RWPE1 (cell line): Measurements from ENCODE around the gene ROR2.

Experiments used
- CTCF ChIA-PET: fragments of 350-600 bp; sonication (Branson Sonifier 250); formaldehyde crosslinking; extraction: SDS; loops from one replicate; lab custom pipeline; 2021; lab: Yijun Ruan, JAX
- POLR2A ChIA-PET: fragments of 400-600 bp; formaldehyde crosslinking; extraction: SDS; loops from one replicate; lab custom pipeline; 2020; ENCODE audit warnings: antibody characterized with exemption; ENCODE audit not compliant: low non-redundant PET; lab: Yijun Ruan, JAX
- DNase-seq: peaks from one replicate; pipeline ENCODE4 v3.0.0; 2012; ENCODE audit warnings: low spot score
- H3K27ac ChIP-seq: fragments of 450-650 bp; 2 replicates; pipeline ENCODE4 v1.5.1; 2017
- TF ChIP-seq, protein P1 (sequence below): fragments of 450-650 bp; conservative IDR thresholded peaks from 2 replicates; pipeline ENCODE4 v1.5.1; 2017; ENCODE audit warnings: low read depth, mild to moderate bottlenecking

ROR2 gene

DNA sequence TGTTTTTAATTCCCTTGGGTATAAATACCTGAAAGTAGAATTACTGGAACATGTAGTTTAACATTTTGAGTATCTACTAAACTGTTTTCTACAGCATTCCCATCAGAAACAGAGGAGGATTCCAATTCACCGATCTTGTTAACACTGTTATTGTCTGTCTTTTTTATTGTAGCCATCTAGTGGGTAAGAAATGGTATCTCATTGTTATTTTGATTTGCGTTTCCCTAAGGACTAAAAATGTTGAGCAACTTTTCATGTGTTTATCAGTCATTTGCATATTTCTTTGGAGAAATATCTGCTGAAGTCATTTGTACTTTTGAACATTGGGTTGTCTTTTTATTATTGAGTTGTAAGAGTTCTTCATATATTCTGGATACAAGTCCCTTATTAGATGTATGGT lies 391.1 kb downstream of the ROR2 start:
- DNase-seq, result no peak
- POLR2A ChIA-PET, result no interaction called here
- no peak overlapping the region for H3K27ac ChIP-seq
- TF ChIP-seq, protein P1, sequence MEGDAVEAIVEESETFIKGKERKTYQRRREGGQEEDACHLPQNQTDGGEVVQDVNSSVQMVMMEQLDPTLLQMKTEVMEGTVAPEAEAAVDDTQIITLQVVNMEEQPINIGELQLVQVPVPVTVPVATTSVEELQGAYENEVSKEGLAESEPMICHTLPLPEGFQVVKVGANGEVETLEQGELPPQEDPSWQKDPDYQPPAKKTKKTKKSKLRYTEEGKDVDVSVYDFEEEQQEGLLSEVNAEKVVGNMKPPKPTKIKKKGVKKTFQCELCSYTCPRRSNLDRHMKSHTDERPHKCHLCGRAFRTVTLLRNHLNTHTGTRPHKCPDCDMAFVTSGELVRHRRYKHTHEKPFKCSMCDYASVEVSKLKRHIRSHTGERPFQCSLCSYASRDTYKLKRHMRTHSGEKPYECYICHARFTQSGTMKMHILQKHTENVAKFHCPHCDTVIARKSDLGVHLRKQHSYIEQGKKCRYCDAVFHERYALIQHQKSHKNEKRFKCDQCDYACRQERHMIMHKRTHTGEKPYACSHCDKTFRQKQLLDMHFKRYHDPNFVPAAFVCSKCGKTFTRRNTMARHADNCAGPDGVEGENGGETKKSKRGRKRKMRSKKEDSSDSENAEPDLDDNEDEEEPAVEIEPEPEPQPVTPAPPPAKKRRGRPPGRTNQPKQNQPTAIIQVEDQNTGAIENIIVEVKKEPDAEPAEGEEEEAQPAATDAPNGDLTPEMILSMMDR, result 0 out of 2 replicates have a peak, but pooled peaks have one; percentile 12
- CTCF ChIA-PET, result no interaction called here

DNA sequence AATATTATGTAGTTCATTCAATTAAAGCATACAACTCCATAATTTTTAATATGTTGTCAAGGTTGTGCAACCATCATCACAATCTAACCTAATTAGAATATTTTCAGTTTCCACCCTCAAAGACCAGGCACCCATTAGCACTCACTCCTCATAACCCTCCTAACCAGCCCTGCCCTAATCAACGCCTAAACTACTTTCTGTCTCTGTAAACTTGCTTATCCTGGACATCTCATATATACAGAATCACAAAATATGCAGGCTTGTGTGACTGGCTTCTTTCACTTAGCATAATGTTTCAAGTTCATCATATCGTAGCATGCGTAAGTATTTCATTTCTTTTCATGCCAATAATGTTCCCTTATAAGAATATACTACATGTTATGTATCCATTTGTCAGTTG lies 391.6 kb downstream of the ROR2 start:
- TF ChIP-seq, protein P1, result no peak
- DNase-seq, result no peak
- H3K27ac ChIP-seq, result no peak overlapping the region
- POLR2A ChIA-PET, result no interaction called here
- CTCF ChIA-PET, result no interaction called here

DNA sequence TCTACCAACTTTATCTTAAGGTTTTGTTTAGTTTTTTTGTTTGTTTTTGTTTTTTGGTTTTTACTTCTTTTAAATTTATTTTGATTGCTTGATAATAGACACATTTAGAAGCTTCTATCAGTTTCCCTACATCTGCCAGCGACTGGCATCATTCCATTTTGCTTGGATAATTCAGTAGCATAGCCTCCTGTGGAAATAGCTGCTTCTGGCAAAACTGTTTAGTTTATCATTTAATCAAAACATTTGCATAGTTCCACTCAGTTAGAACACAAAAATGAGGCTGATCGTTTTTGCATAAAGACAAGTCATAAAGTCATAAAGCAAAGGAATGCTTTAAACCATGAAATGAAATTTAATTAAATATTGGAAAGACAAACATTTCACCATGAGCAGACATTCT lies 392.7 kb downstream of the ROR2 start:
- TF ChIP-seq, protein P1, result no peak
- ChIA-PET POLR2A (no interaction called here), CTCF (no interaction called here)
- no peak overlapping the region for H3K27ac ChIP-seq
- no peak for DNase-seq

GRCh38 chr9:91555132-91555531 lies 394.9 kb downstream of the ROR2 start:
- ChIA-PET POLR2A (no interaction called here), CTCF (interaction anchor here (0.6 to 0.7 kb wide), 2 partner anchors 56 to 71 kb away, joined by 3 to 4 read pairs; no protein-coding TSS in a partner anchor)
- TF ChIP-seq, protein P1, result no peak
- H3K27ac ChIP-seq, result no peak overlapping the region
- DNase-seq, result no peak

DNA sequence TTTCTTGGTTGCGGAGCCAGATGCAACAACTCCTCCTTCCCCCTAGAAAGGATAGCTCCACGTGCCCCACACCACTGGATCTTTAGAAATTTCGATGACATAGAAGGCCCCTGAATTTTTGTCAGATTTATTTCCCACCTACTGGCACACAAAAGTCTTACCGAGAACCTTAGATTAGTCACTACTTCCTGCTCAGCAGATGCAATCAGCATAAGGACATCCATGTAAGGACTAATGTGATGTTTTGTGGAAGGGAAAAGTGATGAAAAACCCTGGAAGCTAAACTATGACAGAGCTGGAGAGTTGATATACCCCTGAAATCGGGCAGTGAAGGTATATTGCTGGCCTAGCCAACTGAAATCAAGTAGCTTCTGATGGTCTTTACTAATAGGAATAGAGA lies 400.9 kb downstream of the ROR2 start:
- CTCF ChIA-PET, result interaction anchor here (0.5 to 0.9 kb wide), 2 partner anchors 69 to 125 kb away, joined by 3 to 5 read pairs; no protein-coding TSS in a partner anchor
- TF ChIP-seq, protein P1, result no peak

DNA sequence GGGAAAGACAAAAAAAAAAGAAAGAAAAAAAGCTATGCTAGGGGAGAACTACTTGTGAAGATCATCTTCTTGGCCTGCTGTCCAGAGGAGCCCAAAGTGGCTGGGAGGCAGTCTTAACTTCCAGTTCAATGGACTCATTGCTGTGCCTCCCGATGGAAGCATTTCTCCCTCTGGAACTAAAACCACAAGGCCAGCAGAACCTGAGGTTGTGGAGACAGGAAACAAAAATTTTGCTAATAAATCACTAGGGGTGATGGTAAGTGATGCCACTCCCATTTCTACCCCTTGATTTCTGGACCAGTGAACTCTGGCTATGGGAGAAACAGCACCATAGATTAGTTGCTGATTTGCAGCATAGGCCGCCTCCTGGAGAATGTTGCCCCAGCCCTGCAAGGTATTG lies 402.9 kb downstream of the ROR2 start:
- TF ChIP-seq, protein P1, result no peak
- H3K27ac ChIP-seq, result no peak overlapping the region
- no peak for DNase-seq
- ChIA-PET CTCF (interaction anchor here (0.6 to 1.0 kb wide), 3 partner anchors 17 to 131 kb away, joined by 3 read pairs; no protein-coding TSS in a partner anchor), POLR2A (no interaction called here)

More for the DNA sequence above, 400.9 kb downstream of the ROR2 start:
- no peak overlapping the region for H3K27ac ChIP-seq
- POLR2A ChIA-PET, result no interaction called here
- DNase-seq, result no peak
